Measurements from ENCODE around the gene HAUS3. TPM values are rescaled to one million over a fixed set of nuclear protein-coding genes. Genes with fewer than 3 reads are reported as not detected.
"Not testable (repeated sequence)": the region's sequence is repeated elsewhere in the genome, so short reads cannot be mapped to it uniquely, and the experiment has no call there.

HAUS3 gene
- polyA plus RNA-seq, 1 donor: 12.3 TPM

DNA sequence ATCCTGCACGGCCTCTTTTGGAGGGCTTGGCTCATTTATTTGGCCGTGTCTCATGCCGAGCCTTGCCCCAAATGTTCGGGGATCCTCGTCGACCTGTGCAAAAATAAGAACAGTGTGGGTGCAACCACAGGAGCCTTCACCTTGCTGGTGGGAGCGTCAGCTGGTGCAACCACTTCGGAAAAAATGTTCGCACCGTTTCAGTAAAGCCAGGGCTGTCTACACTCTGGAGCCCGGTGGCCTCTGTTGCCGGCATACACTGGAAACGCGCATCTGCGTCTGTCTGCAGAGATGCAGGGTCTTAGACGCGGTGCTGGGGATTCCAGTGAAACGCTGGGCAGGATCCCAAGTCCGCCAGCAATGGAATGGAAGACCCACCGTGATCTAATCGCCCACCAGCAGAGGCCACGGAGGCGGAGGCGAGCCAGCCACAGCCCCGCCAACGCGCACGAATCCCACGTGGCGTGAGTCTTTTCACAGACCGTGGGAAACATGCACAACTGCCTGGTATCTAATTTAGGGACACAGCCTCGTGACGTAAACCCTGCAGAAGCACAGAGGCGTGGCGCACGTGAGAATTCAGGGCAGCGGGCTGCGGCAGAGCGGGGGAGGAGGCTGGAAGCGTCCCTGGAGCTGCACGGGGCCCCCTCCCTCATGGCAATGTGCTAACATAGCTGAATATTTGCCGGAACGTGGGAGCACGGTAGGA, 33.8 kb upstream of the HAUS3 start:
- no peak for DNase-seq (ENCODE audit: low read depth)

DNA sequence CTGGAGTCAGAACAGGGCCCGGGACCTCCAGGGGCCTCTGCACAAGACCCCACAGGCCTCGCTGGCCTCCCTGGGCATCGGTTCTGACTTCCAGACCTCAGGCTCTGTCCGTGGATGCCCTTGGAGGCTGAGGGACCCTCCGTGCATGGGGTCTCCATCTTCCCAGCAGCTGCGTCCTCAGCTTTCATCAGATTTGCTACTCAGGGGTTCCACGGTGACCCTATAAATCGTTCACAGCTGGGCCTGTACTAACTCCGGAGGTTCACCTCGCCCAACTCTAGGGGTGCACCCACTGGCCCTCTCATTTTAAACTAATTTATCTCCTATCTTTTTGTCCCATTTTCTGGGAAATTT, 33.1 kb upstream of the HAUS3 start:
- DNase-seq (ENCODE audit: low read depth): not testable (repeated sequence)

GRCh38 chr4:2274320-2275043, 32.6 kb upstream of the HAUS3 start:
- no peak for DNase-seq (ENCODE audit: low read depth)

DNA sequence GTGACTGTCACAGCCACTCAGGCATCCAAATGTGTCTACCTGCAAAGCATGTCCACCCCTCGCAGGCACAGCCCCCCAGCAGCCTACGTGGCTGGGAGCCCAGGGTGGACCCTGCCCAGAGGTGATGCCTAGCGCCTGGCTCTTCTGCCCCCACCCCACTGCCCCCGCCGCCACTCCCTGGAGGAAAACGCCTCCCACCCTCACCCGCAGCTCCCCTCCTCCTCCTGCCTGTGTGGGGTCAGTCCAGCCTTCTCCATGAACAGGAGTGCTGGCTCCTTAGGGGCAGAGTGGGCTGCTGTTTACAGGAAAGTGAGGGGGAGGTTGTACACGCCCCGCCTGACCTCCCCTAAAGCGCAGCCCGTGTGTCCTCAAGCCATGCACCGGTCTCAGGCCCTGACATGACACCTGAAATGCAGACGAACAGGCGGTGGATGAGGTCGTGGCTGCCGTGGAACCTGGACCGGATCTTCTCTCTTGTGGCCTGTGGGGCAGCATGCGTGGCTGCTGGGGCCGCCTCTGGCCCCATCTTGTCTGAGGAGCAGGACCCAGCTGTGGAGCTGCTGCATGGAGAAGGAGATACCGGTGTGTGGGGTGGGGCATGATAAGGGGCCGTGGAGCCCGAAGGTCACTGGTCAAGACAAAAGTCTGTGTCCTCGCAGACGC, 31.9 kb upstream of the HAUS3 start:
- no peak for DNase-seq (ENCODE audit: low read depth)

DNA sequence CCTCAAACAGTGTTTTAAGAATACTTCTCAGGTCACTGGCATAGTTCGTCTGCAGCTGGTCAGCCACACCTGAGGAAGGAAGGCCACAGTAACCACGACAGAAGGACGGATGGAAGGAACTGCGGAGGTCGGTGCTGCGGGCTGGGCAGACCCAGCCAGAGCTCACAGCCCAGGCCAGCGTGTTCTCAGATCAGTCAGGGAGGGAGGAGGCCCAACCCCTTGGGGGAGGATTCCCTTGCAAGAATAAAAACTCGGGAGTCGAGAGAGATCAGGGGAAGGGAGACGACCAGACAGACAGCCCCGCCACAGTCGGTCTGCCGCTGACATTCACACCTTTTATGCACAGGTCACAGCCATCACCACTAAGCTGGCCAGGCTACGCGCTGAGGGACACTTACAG, 31.3 kb upstream of the HAUS3 start:
- no peak for DNase-seq (ENCODE audit: low read depth)

GRCh38 chr4:2272828-2273120, 30.9 kb upstream of the HAUS3 start:
- no peak for DNase-seq (ENCODE audit: low read depth)

- no peak for DNase-seq (ENCODE audit: low read depth)
Measured at GRCh38 chr4:2272026-2272827, 30.3 kb upstream of the HAUS3 start.

- no peak for DNase-seq (ENCODE audit: low read depth)
Measured at GRCh38 chr4:2271279-2272025, 29.5 kb upstream of the HAUS3 start.

DNA sequence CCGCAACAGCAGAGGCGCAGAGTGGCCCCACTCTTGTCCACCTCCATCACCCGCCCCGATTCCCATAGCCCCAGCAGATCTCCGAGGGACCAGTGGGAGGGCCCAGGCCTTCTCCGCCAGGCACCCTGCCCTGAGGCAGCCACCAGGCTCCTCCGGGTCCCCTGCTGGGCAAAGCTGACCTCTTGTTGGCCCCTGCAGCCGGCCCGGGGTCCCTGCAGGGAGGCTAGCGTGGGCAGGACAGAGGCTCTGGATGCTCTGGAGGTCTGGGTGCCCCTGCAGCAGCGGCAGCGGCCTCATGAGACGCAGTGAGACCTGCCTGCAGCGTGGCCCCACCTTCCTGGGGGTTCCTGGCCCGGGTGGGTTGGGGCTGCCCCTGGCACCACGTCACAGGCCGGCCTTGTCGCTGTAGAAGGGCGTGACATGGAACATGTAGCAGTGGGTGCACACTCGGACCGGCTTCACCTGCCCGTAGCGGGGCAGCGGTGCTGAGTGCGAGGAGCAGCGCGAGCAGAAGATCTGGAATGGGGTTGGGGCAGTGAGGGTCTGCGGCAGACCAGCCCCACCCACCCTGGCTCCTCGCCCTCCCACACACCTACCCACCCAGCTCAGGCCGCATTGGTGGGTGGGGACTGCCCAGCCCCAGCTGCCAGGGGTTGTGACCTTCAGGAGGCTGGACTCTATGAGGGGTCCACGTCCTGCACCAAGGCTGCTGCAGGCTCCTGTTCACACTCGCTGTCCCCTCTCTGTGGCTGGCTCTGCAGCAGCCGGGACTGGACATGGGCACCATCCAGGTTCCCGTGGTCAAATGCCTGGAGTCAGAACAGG, 28.6 kb upstream of the HAUS3 start:
- no peak for DNase-seq (ENCODE audit: low read depth)

DNA sequence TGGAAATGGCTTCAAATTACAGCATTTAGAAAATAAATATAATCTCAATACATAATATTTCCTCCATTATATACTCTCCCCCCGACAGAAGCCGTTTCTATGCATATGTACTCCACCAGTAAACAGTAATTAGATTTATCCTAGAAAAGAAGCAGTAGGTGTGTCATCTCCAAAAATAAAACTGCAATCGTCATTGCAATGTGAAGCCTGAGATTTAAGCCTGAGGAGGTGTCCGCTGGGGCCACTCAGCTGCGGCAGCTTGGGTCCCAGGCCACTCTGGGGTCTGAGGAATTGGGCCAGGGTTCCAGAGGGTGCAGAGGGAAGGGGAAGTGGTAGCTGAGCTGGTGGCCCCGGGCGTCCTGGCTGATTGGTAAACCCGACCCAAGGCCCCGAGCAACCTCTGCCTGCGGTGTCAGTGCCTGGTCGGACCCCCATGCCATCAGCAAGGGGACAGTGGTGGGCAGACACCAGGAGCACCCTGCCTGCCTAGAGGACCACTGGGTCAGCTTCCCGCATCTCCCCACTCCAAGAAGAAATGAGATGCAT, 27.8 kb upstream of the HAUS3 start:
- DNase-seq (ENCODE audit: low read depth): no peak

GRCh38 chr4:2269206-2269531, 27.2 kb upstream of the HAUS3 start:
- DNase-seq (ENCODE audit: low read depth): no peak

GRCh38 chr4:2268357-2269205, 26.7 kb upstream of the HAUS3 start:
- DNase-seq (ENCODE audit: low read depth): no peak

DNA sequence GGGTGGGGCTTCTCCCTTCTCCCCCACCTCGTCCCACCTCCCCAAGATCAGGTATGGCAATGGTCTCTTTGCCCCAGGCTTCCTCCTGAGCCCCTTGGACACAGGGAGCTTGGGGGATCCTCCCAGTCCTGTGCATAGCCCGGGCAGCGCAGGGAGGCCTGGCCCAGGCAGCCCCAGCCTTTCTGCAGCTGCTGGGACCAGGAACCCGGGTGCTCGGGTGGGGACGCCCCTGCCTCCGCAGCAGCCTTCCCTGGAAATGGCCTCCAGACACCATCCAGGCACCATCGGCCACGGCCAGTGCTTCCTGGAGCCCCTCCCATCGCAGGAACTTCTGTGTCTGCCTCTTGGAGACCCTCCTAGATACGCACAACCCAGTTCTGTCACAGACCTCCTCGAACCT, 25.9 kb upstream of the HAUS3 start:
- no peak for DNase-seq (ENCODE audit: low read depth)

GRCh38 chr4:2267320-2267811, 25.4 kb upstream of the HAUS3 start:
- no peak for DNase-seq (ENCODE audit: low read depth)

GRCh38 chr4:2266821-2267220, 24.9 kb upstream of the HAUS3 start:
- DNase-seq (ENCODE audit: low read depth): no peak

- no peak for DNase-seq (ENCODE audit: low read depth)
Measured at GRCh38 chr4:2266181-2266580, 24.3 kb upstream of the HAUS3 start.

- DNase-seq (ENCODE audit: low read depth): no peak
Measured at GRCh38 chr4:2265113-2266110, 23.5 kb upstream of the HAUS3 start.

DNA sequence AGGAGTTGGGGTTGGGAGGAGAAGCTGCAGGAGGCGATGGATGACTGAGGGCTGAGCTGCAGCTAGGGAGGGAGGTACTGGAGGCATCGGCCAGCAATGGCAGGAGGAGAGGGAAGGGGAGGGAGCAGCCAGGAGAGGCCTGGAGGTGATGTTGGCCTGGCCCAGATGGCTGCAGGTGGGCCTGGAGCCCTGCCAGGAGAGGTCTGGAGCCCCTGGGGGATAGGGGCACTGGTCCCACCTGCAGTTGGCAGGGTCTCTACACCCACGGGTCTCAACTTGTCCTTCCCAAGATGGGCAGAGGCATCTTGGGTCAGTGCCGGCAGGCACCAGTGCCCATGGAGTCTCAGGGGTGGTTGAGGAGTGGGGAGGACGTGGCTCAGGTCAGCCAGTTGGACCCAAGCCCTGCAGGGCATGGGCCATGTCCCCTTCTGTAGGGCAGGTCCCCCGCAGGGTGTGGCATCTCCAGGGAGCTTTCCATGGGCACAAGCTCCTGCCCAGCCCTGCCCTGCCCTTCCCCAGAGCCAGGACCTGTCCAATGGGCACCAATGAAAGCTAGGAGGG, 22.6 kb upstream of the HAUS3 start:
- no peak for DNase-seq (ENCODE audit: low read depth)

Measured in forelimb muscle (tissue), 1 donor.